ENCODE results near the gene POC1A.
A peak's percentile ranks its signal among the peaks of the same experiment; 100 is the strongest.

The POC1A gene

GRCh38 chr3:52109611-52110301 is 44.5 kb downstream of the POC1A start:
- Mint-ChIP-seq H3K9me3 (no peaks in the 10 kb centered on the region), H3K4me1 (ENCODE audit: low read depth in 2 of 2) (peaks cover 0 to 4% of the 10 kb centered on the region in 2 donors), H3K4me3 (no peak overlapping the region), H3K27ac (no peak overlapping the region), H3K27me3 (no peaks in the 10 kb centered on the region), H3K36me3 (ENCODE audit: insufficient read depth) (no peaks in the 10 kb centered on the region)
- DNase-seq (no peak), ATAC-seq (replicated peaks) (no peak)

GRCh38 chr3:52108302-52109232 is 45.7 kb downstream of the POC1A start:
- no peaks in the 10 kb centered on the region for H3K36me3 Mint-ChIP-seq (ENCODE audit: insufficient read depth)
- no peak for ATAC-seq (replicated peaks)

DNA sequence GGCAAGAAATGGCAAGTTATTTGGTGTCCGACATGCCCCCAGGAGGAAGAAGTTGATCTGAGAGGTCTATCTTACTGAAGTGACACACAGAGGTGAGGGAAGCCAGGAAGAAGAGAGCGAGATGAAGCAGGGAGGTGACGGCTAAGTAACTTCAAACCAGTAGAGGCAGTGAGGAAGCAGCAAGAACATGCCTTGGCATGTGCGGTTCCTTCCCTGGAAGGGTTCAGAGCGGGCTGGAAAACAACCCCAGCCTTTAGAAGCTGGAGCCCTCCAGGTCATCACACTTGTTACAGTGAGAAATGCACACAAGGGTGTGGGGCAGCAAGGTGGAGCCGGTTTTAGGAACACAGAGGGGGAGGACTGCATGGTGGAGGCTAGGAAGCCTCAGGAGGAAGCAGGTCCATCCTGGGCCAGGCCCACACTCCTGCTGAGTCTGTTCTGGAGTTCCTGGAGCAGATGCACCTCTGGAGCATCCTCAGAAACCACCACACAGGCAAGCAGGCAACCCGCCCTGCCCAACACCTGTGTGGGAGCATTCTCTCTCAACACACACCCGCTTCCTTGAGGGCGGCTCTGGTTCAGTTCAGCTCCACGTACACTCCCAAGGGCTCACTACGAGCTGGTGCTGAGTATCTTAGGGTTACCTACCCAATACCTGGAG is 47.1 kb downstream of the POC1A start:
- Mint-ChIP-seq H3K4me1 (ENCODE audit: low read depth in 2 of 2) (peaks cover 0 to 4% of the 10 kb centered on the region in 2 donors), H3K27me3 (no peaks in the 10 kb centered on the region), H3K27ac (no peak overlapping the region), H3K36me3 (ENCODE audit: insufficient read depth) (no peaks in the 10 kb centered on the region), H3K9me3 (no peaks in the 10 kb centered on the region), H3K4me3 (no peak overlapping the region)
- ATAC-seq (replicated peaks) (no peak), DNase-seq (no peak)

More at GRCh38 chr3:52108302-52109232, 45.7 kb downstream of the POC1A start:
- Mint-ChIP-seq H3K27me3 (no peaks in the 10 kb centered on the region), H3K9me3 (no peaks in the 10 kb centered on the region), H3K4me3 (no peak overlapping the region), H3K27ac (no peak overlapping the region), H3K4me1 (ENCODE audit: low read depth in 2 of 2) (peaks cover 0 to 4% of the 10 kb centered on the region in 2 donors)
- DNase-seq, result no peak

DNA sequence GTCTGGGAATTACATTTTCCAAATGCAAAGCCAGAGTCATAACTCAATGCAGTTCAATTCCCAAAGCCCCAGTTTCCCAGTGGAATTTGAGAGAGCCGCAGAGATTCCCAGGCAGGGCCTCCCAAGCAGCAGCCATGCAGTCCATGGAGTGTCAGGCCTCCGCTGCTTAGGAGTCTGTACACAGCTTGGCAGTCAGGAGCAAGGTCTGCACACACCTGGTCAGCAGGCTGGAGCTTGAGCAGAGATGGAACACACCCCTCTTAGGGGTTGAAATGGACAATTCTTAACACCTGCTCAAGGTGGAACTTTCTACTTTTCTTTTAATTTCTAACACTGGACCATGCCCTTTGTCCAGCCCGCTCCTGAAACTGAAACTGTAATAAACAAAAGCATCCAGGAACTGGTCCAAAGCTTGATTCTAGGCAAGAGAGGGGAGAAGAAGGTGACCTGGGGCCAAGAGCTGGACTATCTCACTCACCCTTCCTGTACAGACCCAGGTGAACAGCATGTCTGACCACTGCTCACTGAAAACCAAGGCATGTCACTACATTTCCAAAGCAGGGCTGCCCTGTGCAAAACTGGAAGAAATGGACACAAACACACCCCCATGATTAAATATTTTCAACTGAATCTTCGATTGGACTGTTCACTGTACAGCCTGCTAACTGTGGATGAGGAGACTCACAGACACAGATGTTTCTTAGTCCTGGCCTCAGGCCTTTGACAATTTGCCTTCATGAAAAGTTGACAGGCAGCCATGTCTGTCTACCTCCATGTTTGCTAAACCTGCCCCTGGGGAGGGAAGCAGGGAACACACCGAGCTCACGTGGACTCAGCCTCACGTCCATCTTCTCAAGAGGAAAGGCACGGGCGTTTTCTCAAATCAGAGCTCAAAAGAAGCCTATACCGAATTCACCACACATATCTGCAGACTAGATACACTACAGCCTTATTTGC is 49.3 kb downstream of the POC1A start:
- no peak for ATAC-seq (replicated peaks)
- DNase-seq, result no peak
- Mint-ChIP-seq H3K27ac (no peak overlapping the region), H3K4me1 (ENCODE audit: low read depth in 2 of 2) (peaks cover 4 to 6% of the 10 kb centered on the region in 2 donors), H3K4me3 (no peak overlapping the region), H3K36me3 (ENCODE audit: insufficient read depth) (no peaks in the 10 kb centered on the region), H3K9me3 (peaks cover 0 to 15% of the 10 kb centered on the region in 2 donors), H3K27me3 (no peaks in the 10 kb centered on the region)

DNA sequence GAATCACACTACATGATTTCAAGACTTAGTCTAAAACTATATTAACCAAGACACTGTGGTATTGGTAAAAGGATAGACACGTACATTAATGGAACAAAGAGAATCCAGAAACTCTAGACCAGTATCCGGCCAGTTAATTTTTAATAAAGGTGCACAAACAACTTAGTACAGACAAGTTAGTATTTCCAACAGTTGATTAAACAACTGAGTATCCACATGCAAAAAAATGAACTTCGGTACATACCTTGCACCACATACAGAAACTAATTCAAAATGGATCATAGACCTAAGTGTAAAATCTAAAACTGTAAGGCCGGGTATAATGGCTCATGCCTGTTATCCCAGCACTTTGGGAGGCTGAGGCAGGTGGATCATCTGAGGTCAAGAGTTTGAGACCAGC is 51.3 kb downstream of the POC1A start:
- no peaks in the 10 kb centered on the region for H3K27me3 Mint-ChIP-seq
- H3K27ac Mint-ChIP-seq, result no peak overlapping the region
- no peak overlapping the region for H3K4me3 Mint-ChIP-seq
- peaks cover 8 to 9% of the 10 kb centered on the region in 2 donors for H3K4me1 Mint-ChIP-seq (ENCODE audit: low read depth in 2 of 2)
- DNase-seq (no peak), ATAC-seq (replicated peaks) (no peak)
- H3K36me3 Mint-ChIP-seq (ENCODE audit: insufficient read depth), result no peaks in the 10 kb centered on the region
- H3K9me3 Mint-ChIP-seq, result peaks cover 0 to 15% of the 10 kb centered on the region in 2 donors

GRCh38 chr3:52099001-52099401 is 55.2 kb downstream of the POC1A start:
- Mint-ChIP-seq H3K27me3 (no peaks in the 10 kb centered on the region), H3K4me1 (ENCODE audit: low read depth in 2 of 2) (peaks cover 8 to 9% of the 10 kb centered on the region in 2 donors), H3K36me3 (ENCODE audit: insufficient read depth) (no peaks in the 10 kb centered on the region), H3K27ac (peak overlapping the region in 1 of 2 donors; percentile 68), H3K9me3 (peaks cover 0 to 15% of the 10 kb centered on the region in 2 donors), H3K4me3 (no peak overlapping the region)
- DNase-seq (no peak), ATAC-seq (replicated peaks) (no peak)

GRCh38 chr3:52097851-52098507 is 56.2 kb downstream of the POC1A start:
- DNase-seq (no peak), ATAC-seq (replicated peaks) (no peak)
- H3K27me3 Mint-ChIP-seq, result no peaks in the 10 kb centered on the region
- H3K27ac Mint-ChIP-seq, result no peak overlapping the region
- no peaks in the 10 kb centered on the region for H3K36me3 Mint-ChIP-seq (ENCODE audit: insufficient read depth)
- H3K9me3 Mint-ChIP-seq, result peaks cover 0 to 15% of the 10 kb centered on the region in 2 donors
- H3K4me3 Mint-ChIP-seq, result no peak overlapping the region
- peaks cover 8 to 9% of the 10 kb centered on the region in 2 donors for H3K4me1 Mint-ChIP-seq (ENCODE audit: low read depth in 2 of 2)

DNA sequence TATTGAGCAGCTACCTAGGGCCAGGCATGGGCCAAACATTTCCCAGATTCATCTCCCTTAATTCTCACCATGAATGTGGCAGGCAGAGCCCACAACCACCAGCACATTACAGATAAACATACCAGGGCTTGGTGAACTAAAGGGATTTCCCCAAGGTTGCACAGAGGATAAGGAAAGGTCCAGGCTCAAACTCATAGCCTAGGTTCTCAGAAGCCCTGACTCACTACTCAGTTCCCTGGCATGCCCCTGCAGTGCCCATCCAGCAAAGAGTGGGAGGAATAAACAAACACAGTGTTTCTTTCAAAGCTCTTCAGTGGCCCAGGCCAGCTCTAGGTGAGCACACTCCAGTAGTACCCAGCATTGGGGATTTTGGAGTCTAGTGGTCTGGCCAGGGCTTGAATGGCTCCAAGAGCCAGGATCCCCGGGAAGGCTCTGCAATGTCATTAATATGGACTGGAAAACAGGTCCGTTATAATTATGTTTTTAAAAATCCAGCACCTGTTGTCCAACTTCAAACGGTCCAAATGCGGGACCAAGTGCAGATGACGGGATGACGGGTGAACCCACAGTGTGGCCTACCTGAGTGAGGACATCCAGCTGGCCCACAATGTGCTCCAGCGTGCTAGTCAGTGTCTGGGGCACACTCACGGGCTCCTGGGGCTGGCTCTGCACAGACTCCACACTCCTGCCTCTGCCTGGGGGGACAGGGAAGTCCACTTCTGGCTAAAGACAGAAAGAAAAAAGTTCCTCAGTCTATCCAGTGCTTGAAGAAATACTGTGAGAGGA is 58.0 kb downstream of the POC1A start:
- no peak for ATAC-seq (replicated peaks)
- no peak for DNase-seq
- no peak overlapping the region for H3K4me3 Mint-ChIP-seq
- H3K4me1 Mint-ChIP-seq (ENCODE audit: low read depth in 2 of 2), result peaks cover 8 to 9% of the 10 kb centered on the region in 2 donors
- H3K9me3 Mint-ChIP-seq, result peaks cover 0 to 10% of the 10 kb centered on the region in 2 donors
- H3K27ac Mint-ChIP-seq, result peak overlapping the region in 1 of 2 donors; percentile 32
- no peaks in the 10 kb centered on the region for H3K27me3 Mint-ChIP-seq
- H3K36me3 Mint-ChIP-seq (ENCODE audit: insufficient read depth), result no peaks in the 10 kb centered on the region

DNA sequence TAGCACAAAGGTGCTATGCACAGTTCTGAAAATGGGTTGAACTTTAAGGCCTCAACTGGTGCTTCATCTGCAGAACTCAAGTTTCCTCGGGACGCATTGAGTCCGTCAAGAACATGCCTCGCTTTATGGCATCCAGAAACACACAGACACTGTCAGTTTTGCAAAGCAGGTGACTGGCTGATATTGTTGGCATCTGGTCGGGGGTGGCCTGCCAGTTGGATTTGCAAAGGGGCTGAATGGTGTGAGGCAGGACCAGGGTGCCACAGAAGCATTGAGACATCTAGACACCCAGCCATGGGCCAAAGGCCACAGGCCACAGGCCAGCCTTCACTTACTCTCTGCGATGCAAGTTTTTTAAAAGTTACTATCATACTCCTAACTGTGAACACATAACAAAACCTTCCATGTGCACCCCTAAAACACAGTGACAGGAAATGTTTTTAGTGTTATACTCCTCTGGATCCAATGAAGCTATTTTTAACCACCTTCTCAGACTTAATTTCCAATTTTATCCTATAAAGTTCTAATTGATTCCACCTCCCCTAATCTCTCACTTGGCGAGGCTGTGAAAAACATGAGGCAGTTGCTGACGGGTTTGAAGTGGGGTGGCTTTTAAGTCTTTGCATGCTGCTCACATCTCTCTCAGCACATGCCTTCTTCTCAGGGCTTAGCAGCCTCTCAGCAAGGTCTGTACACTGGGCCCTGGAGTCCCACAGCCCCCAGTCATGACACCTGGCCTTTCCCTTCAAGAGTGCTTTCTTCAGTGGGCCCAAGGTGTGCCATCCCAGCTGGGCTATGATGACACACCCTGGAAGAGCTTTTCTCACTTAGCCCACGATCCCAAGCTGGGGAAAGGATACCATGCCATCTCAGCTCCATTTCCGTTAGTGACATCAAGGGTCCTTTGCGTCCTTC is 59.4 kb downstream of the POC1A start:
- H3K9me3 Mint-ChIP-seq, result no peaks in the 10 kb centered on the region
- H3K27ac Mint-ChIP-seq, result no peak overlapping the region
- H3K4me1 Mint-ChIP-seq (ENCODE audit: low read depth in 2 of 2), result peaks cover 3 to 4% of the 10 kb centered on the region in 2 donors
- DNase-seq (no peak), ATAC-seq (replicated peaks) (no peak)
- no peaks in the 10 kb centered on the region for H3K36me3 Mint-ChIP-seq (ENCODE audit: insufficient read depth)
- no peak overlapping the region for H3K4me3 Mint-ChIP-seq
- no peaks in the 10 kb centered on the region for H3K27me3 Mint-ChIP-seq

GRCh38 chr3:52093756-52094545 is 60.3 kb downstream of the POC1A start:
- Mint-ChIP-seq H3K9me3 (no peaks in the 10 kb centered on the region), H3K36me3 (ENCODE audit: insufficient read depth) (no peaks in the 10 kb centered on the region), H3K27ac (peak overlapping the region in 1 of 2 donors; percentile 15), H3K4me1 (ENCODE audit: low read depth in 2 of 2) (peaks cover 0 to under 1% of the 10 kb centered on the region in 2 donors), H3K27me3 (no peaks in the 10 kb centered on the region), H3K4me3 (no peak overlapping the region)
- ATAC-seq (replicated peaks), result no peak
- DNase-seq, result no peak
